CD4-positive, alpha-beta T cell treated with Interleukin-17A for 1 hour (primary cell): Measurements from ENCODE around the gene IQCM.
"Not testable (repeated sequence)": the region's sequence is repeated elsewhere in the genome, so short reads cannot be mapped to it uniquely, and the experiment has no call there.

Experiments used
- DNase-seq: peaks from one replicate; pipeline ENCODE4 v3.0.0-alpha.2; 2020

The IQCM gene

GRCh38 chr4:149553959-149554520, 261.6 kb downstream of the IQCM start:
- no peak for DNase-seq

- DNase-seq = no peak
Observed at GRCh38 chr4:149552601-149553000, 263.0 kb downstream of the IQCM start.

- no peak for DNase-seq
Observed at GRCh38 chr4:149549911-149550310, 265.7 kb downstream of the IQCM start.

- no peak for DNase-seq
Observed at GRCh38 chr4:149534779-149535178, 280.9 kb downstream of the IQCM start.

GRCh38 chr4:149531861-149532260, 283.8 kb downstream of the IQCM start:
- DNase-seq = no peak

GRCh38 chr4:149523039-149523438, 292.6 kb downstream of the IQCM start:
- no peak for DNase-seq

GRCh38 chr4:149521611-149522425, 293.8 kb downstream of the IQCM start:
- no peak for DNase-seq

- DNase-seq = no peak
Observed at GRCh38 chr4:149518471-149518870, 297.2 kb downstream of the IQCM start.

- DNase-seq = no peak
Observed at GRCh38 chr4:149513081-149513480, 302.6 kb downstream of the IQCM start.

GRCh38 chr4:149512501-149512900, 303.1 kb downstream of the IQCM start:
- DNase-seq = no peak

GRCh38 chr4:149511558-149512298, 303.9 kb downstream of the IQCM start:
- no peak for DNase-seq

- DNase-seq = not testable (repeated sequence)
Observed at GRCh38 chr4:149507309-149507708, 308.3 kb downstream of the IQCM start.

- no peak for DNase-seq
Observed at GRCh38 chr4:149500806-149501205, 314.8 kb downstream of the IQCM start.

- no peak for DNase-seq
Observed at GRCh38 chr4:149499726-149500125, 315.9 kb downstream of the IQCM start.

GRCh38 chr4:149498246-149498645, 317.4 kb downstream of the IQCM start:
- no peak for DNase-seq

- DNase-seq = no peak
Observed at GRCh38 chr4:149493492-149493891, 322.2 kb downstream of the IQCM start.

- no peak for DNase-seq
Observed at GRCh38 chr4:149489321-149489720, 326.3 kb downstream of the IQCM start.

- no peak for DNase-seq
Observed at GRCh38 chr4:149486861-149487260, 328.8 kb downstream of the IQCM start.

GRCh38 chr4:149468669-149469068, 347.0 kb downstream of the IQCM start:
- DNase-seq = not testable (repeated sequence)

- DNase-seq = no peak
Observed at GRCh38 chr4:149466446-149466845, 349.2 kb downstream of the IQCM start.

- DNase-seq = no peak
Observed at GRCh38 chr4:149465955-149466354, 349.7 kb downstream of the IQCM start.

GRCh38 chr4:149443537-149443936, 372.1 kb downstream of the IQCM start:
- no peak for DNase-seq

GRCh38 chr4:149441338-149441737, 374.3 kb downstream of the IQCM start:
- DNase-seq = no peak

- no peak for DNase-seq
Observed at GRCh38 chr4:149426461-149426860, 389.2 kb downstream of the IQCM start.
